A673 (cell line): ENCODE data around the gene ADGRL3. TPM values are rescaled to one million over a fixed set of nuclear protein-coding genes. Genes with fewer than 3 reads are reported as not detected.

Source experiments
- BruUV-seq: library from RNA; stranded (reverse); fragments of 400-500 nt; replicated peaks from 2 replicates; lab custom pipeline; 2021; lab: Mats Ljungman, UMichigan
- CTCF ChIA-PET: fragments of 300-600 bp; sonication (Branson Sonifier 250); formaldehyde crosslinking; loops from one replicate; lab custom pipeline; 2022; ENCODE audit warnings: antibody characterized with exemption; lab: Charles Lee
- POLR2A ChIA-PET: fragments of 300-600 bp; sonication (Branson Sonifier 250); formaldehyde crosslinking; loops from one replicate; lab custom pipeline; 2022; ENCODE audit warnings: antibody characterized with exemption; ENCODE audit not compliant: low non-redundant PET; lab: Charles Lee
- DNase-seq: peaks from one replicate; pipeline ENCODE4 v3.0.0-alpha.2; 2015; ENCODE audit warnings: low spot score
- H3K27ac ChIP-seq: fragments of 200-600 bp; sonication (generic); 2 replicates; pipeline ENCODE4 v1.5.1; 2016; ENCODE audit warnings: mixed run types, low read depth, mild to moderate bottlenecking, mixed read lengths, antibody characterized with exemption, low read length; ENCODE audit not compliant: poor library complexity, severe bottlenecking
- H3K27me3 ChIP-seq: fragments of 200-600 bp; sonication (generic); replicated peaks from 2 replicates; pipeline ENCODE4 v1.6.1; 2017; ENCODE audit warnings: mixed run types, low read depth, mild to moderate bottlenecking, mixed read lengths, antibody characterized with exemption, low read length; ENCODE audit not compliant: insufficient read depth, poor library complexity
- H3K36me3 ChIP-seq: fragments of 200-600 bp; sonication (generic); 2 replicates; pipeline ENCODE4 v1.6.1; 2016; ENCODE audit warnings: mixed run types, mild to moderate bottlenecking, mixed read lengths, antibody characterized with exemption, low read length; ENCODE audit not compliant: insufficient read depth, poor library complexity, severe bottlenecking
- H3K4me1 ChIP-seq: fragments of 200-600 bp; sonication (generic); 2 replicates; pipeline ENCODE4 v1.6.1; 2017; ENCODE audit warnings: mixed run types, mild to moderate bottlenecking, mixed read lengths, antibody characterized with exemption, low read length; ENCODE audit not compliant: insufficient read depth, poor library complexity, severe bottlenecking
- H3K4me3 ChIP-seq: fragments of 200-600 bp; sonication (generic); 2 replicates; pipeline ENCODE4 v1.5.1; 2016; ENCODE audit warnings: low read depth, mixed run types, mild to moderate bottlenecking, mixed read lengths, low read length; ENCODE audit not compliant: poor library complexity, severe bottlenecking
- H3K9me3 ChIP-seq: fragments of 200-600 bp; sonication (generic); 2 replicates; pipeline ENCODE4 v1.6.1; 2016; ENCODE audit warnings: mixed run types, low read depth, mild to moderate bottlenecking, mixed read lengths, antibody characterized with exemption, low read length; ENCODE audit not compliant: poor library complexity, severe bottlenecking
- EZH2 ChIP-seq: fragments of 200-600 bp; sonication (generic); IDR thresholded peaks from 2 replicates; pipeline ENCODE4 v1.6.1; 2017; ENCODE audit warnings: borderline replicate concordance, low read depth, mild to moderate bottlenecking, mixed read lengths, antibody characterized with exemption, low read length; ENCODE audit not compliant: poor library complexity, severe bottlenecking
- intact Hi-C: fragments of 100-400 bp; cut with micrococcal nuclease; formaldehyde crosslinking; loops from one replicate; pipeline ENCODE4 v1.10.0; 2022; ENCODE audit not compliant: unreplicated experiment
- total RNA-seq: library from RNA; stranded (reverse); gene quantifications from 2 replicates; pipeline ENCODE4 v1.2.3, GENCODE V29; 2021
- TF ChIP-seq, protein P1 (sequence below): fragments of 300-800, 200-600 bp; sonication (generic); conservative IDR thresholded peaks from 2 replicates; pipeline ENCODE4 v1.5.1; 2017; ENCODE audit warnings: low read depth, mild to moderate bottlenecking, antibody characterized with exemption, low read length, moderate library complexity, mixed read lengths

Gene ADGRL3
- total RNA-seq, 1 experiment from 2014 or later = not detected

DNA sequence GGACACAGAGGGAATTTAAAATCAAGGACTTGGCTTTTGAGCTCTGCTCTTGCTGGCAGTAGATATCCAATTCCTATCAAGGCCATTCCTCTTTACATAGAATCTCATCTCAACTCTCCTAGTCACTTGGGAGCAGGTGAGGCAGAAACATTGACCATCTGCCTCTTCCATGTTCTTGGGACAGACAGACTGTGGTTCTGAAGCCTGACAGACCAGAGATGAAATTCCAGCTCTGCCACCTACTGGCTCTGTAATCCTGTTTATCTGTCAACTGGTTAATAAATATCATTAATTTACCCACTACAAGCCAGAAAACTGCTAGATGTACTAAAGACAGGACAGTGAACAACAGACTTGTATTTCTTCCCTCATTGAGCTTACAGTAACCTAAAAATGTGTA is 300.8 kb downstream of the ADGRL3 start:
- ChIA-PET POLR2A (no interaction called here), CTCF (no interaction called here)
- Histone ChIP-seq H3K4me1 (no peaks in the 10 kb centered on the region), H3K27ac (no peak overlapping the region), H3K9me3 (no peaks in the 10 kb centered on the region), H3K36me3 (no peaks in the 10 kb centered on the region), H3K27me3 (no peaks in the 10 kb centered on the region), H3K4me3 (no peak overlapping the region)
- no TSS peak for BruUV-seq
- intact Hi-C loops = no loop called here
- no peak for DNase-seq
- no peak for TF ChIP-seq EZH2
- TF ChIP-seq, protein P1, sequence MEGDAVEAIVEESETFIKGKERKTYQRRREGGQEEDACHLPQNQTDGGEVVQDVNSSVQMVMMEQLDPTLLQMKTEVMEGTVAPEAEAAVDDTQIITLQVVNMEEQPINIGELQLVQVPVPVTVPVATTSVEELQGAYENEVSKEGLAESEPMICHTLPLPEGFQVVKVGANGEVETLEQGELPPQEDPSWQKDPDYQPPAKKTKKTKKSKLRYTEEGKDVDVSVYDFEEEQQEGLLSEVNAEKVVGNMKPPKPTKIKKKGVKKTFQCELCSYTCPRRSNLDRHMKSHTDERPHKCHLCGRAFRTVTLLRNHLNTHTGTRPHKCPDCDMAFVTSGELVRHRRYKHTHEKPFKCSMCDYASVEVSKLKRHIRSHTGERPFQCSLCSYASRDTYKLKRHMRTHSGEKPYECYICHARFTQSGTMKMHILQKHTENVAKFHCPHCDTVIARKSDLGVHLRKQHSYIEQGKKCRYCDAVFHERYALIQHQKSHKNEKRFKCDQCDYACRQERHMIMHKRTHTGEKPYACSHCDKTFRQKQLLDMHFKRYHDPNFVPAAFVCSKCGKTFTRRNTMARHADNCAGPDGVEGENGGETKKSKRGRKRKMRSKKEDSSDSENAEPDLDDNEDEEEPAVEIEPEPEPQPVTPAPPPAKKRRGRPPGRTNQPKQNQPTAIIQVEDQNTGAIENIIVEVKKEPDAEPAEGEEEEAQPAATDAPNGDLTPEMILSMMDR = no peak

DNA sequence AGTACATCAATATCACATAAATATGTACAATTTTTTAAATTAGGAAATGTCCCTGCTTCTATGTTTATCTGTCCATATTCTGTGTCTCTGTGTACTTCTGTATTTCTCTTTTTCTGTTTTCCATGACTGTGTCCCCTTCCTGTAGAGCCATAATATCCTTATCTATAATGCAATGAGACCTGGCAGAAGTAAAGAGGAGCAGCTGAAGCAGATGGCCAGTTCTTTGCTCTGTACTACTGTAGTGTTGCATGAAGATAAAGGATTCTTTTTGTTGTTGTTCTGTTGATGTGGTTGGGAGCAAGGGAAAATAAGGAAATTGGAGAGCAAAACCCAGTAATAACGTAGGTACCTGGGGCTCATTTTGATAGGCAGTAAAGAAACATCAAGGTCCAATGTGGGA is 301.7 kb downstream of the ADGRL3 start:
- no peak for DNase-seq
- TF ChIP-seq, protein P1 = no peak
- no peak for TF ChIP-seq EZH2
- no TSS peak for BruUV-seq
- no peaks in the 10 kb centered on the region for H3K9me3 ChIP-seq
- no peaks in the 10 kb centered on the region for H3K36me3 ChIP-seq
- CTCF ChIA-PET = no interaction called here
- no peaks in the 10 kb centered on the region for H3K4me1 ChIP-seq
- H3K27ac ChIP-seq = no peak overlapping the region
- no peak overlapping the region for H3K4me3 ChIP-seq
- intact Hi-C loops = no loop called here
- POLR2A ChIA-PET = no interaction called here
- H3K27me3 ChIP-seq = no peaks in the 10 kb centered on the region

DNA sequence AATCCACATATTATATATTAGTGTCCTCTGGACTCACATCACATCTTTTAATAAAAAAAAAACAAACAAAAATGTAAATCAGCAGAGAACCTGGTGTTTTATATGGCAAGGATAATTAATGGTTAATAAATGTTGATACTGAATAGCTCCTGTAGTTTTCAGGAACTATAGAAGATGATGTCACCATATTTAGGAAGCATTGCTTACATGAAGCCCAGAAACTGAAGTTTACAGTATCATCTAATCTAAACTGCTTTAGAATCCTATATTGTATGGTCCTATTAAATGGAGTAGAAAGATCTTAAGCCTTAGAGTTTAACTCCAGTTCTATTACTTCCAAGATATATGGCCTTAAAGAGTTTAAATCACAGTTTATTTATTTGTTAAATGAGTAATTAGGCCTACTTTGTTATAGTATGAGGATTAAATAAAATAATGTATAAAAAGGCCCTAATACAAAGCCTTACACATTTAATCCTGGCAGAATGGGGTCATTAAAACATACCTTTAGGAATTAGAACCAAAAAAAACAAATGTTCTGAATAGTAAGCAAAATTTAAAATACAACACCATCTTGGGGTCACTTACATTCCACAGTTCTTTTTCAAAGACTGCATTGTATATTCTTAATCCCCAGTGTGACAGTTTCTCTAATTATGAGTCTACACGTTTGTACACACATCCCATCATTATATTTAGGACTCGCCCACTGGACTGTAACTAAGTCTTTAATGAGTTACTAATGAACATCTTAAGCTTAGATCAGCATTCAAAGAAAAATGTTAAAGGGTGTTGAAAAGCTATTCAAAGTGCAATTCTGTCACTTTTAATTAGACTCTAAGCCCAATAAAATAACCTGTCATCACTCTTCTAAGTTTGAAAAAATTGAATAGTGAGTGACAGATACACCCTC is 305.9 kb downstream of the ADGRL3 start:
- ChIA-PET POLR2A (no interaction called here), CTCF (no interaction called here)
- Histone ChIP-seq H3K36me3 (no peaks in the 10 kb centered on the region), H3K9me3 (no peaks in the 10 kb centered on the region), H3K4me1 (no peaks in the 10 kb centered on the region), H3K27ac (no peak overlapping the region), H3K4me3 (no peak overlapping the region), H3K27me3 (no peaks in the 10 kb centered on the region)
- no TSS peak for BruUV-seq
- intact Hi-C loops = no loop called here
- no peak for TF ChIP-seq EZH2
- TF ChIP-seq, protein P1 = no peak
- DNase-seq = no peak
